ENCODE results near the gene FBXL12. TPM values are rescaled to one million over a fixed set of nuclear protein-coding genes. Genes with fewer than 3 reads are reported as not detected.

Gene FBXL12
- total RNA-seq, result 10 to 100 TPM; 24.6 to 25.3 TPM
- 17.2 TPM for polyA plus RNA-seq

- Mint-ChIP-seq H3K27ac (peak within 1 kb of the TSS; percentile 78 to 97 (median 96)), H3K36me3 (peaks cover 6 to 33% (median 8%) of the 10 kb centered on the region in 3 donors), H3K9me3 (peaks cover 0 to 4% (median 0%) of the 10 kb centered on the region in 5 donors), H3K4me1 (peaks cover 28 to 48% (median 36%) of the 10 kb centered on the region in 3 donors), H3K4me3 (peak within 1 kb of the TSS; percentile 84 to 96 (median 89)), H3K27me3 (no peaks in the 10 kb centered on the region)
- H3K27me3 ChIP-seq (ENCODE audit: insufficient read depth, low read length, poor library complexity, severe bottlenecking), result no peaks in the 10 kb centered on the region
- H3K36me3 ChIP-seq (ENCODE audit: insufficient read depth, low read length), result no peaks in the 10 kb centered on the region
- no peaks in the 10 kb centered on the region for H3K9me3 ChIP-seq (ENCODE audit: low read length)
- H3K27ac ChIP-seq (ENCODE audit: low read depth, low read length), result peak within 1 kb of the TSS; percentile 98
- peak; percentile 100 for DNase-seq
- ChIA-PET CTCF (interaction anchor here (0.6 to 1.6 kb wide), 3 partner anchors 20 to 26 kb away, joined by 3 to 5 read pairs (median 4); no protein-coding TSS in a partner anchor), POLR2A (interaction anchor here (0.6 to 1.3 kb wide), 8 partner anchors 9 to 495 kb away, joined by 3 to 10 read pairs (median 3); partner anchors contain the start of genes PIN1 and ZNF559)
- H3K4me3 ChIP-seq (ENCODE audit: low read length), result peak within 1 kb of the TSS; percentile 95
- H3K4me1 ChIP-seq (ENCODE audit: insufficient read depth, low read length), result peaks cover 24% of the 10 kb centered on the region
These were observed at the start of gene FBXL12 for GRCh38 chr19:9818734-9819595. FBXL12 (minus strand) TSS chr19:9819079; CDS start chr19:9818813, 266 bp downstream.

GRCh38 chr19:9865732-9866501, 47.0 kb upstream of the FBXL12 start:
- Mint-ChIP-seq H3K9me3 (no peaks in the 10 kb centered on the region), H3K36me3 (no peaks in the 10 kb centered on the region), H3K27me3 (no peaks in the 10 kb centered on the region), H3K4me1 (peaks cover 42 to 57% (median 55%) of the 10 kb centered on the region in 3 donors), H3K27ac (peak overlapping the region; percentile 78 to 93 (median 85)), H3K4me3 (peak overlapping the region; percentile 12 to 82 (median 68))
- Histone ChIP-seq H3K27me3 (ENCODE audit: insufficient read depth, low read length, poor library complexity, severe bottlenecking) (no peaks in the 10 kb centered on the region), H3K4me3 (ENCODE audit: low read length) (peak overlapping the region; percentile 36), H3K36me3 (ENCODE audit: insufficient read depth, low read length) (no peaks in the 10 kb centered on the region), H3K9me3 (ENCODE audit: low read length) (no peaks in the 10 kb centered on the region), H3K27ac (ENCODE audit: low read depth, low read length) (no peak overlapping the region), H3K4me1 (ENCODE audit: insufficient read depth, low read length) (peaks cover 66% of the 10 kb centered on the region)
- DNase-seq, result peak in 4 of 5 donors; percentile 15 to 77 (median 66)
- ChIA-PET POLR2A (no interaction called here), CTCF (interaction anchor here (0.9 to 1.4 kb wide), 2 partner anchors 8 to 9 kb away, joined by 3 read pairs; no protein-coding TSS in a partner anchor)

- Histone ChIP-seq H3K4me3 (ENCODE audit: low read length) (peak overlapping the region; percentile 28), H3K27ac (ENCODE audit: low read depth, low read length) (no peak overlapping the region), H3K36me3 (ENCODE audit: insufficient read depth, low read length) (no peaks in the 10 kb centered on the region), H3K27me3 (ENCODE audit: insufficient read depth, low read length, poor library complexity, severe bottlenecking) (no peaks in the 10 kb centered on the region), H3K9me3 (ENCODE audit: low read length) (no peaks in the 10 kb centered on the region), H3K4me1 (ENCODE audit: insufficient read depth, low read length) (peaks cover 86% of the 10 kb centered on the region)
- DNase-seq, result peak in 1 of 5 donors; percentile 49
- Mint-ChIP-seq H3K36me3 (no peaks in the 10 kb centered on the region), H3K27ac (peak overlapping the region in 7 of 8 donors; percentile 10 to 95 (median 90)), H3K4me1 (peaks cover 51 to 76% (median 69%) of the 10 kb centered on the region in 3 donors), H3K9me3 (no peaks in the 10 kb centered on the region), H3K4me3 (peak overlapping the region in 5 of 7 donors; percentile 24 to 82 (median 68)), H3K27me3 (no peaks in the 10 kb centered on the region)
- ChIA-PET CTCF (interaction anchor here (2.1 kb wide), 1 partner anchor 28 kb away, joined by 6 read pairs; the partner anchor contains the start of gene PIN1), POLR2A (no interaction called here)
These were observed 44.9 kb upstream of the FBXL12 start for GRCh38 chr19:9863759-9864158.

GRCh38 chr19:9862938-9863337, 44.1 kb upstream of the FBXL12 start:
- H3K9me3 Mint-ChIP-seq, result no peaks in the 10 kb centered on the region
- H3K4me3 Mint-ChIP-seq, result peak overlapping the region in 6 of 7 donors; percentile 51 to 82 (median 68)
- peaks cover under 1 to 2% (median under 1%) of the 10 kb centered on the region in 3 donors for H3K36me3 Mint-ChIP-seq
- ChIA-PET CTCF (interaction anchor here (2.1 kb wide), 1 partner anchor 28 kb away, joined by 6 read pairs; the partner anchor contains the start of gene PIN1), POLR2A (interaction anchor here (0.7 kb wide), 1 partner anchor 740 kb away, joined by 3 read pairs; no protein-coding TSS in a partner anchor)
- Histone ChIP-seq H3K4me1 (ENCODE audit: insufficient read depth, low read length) (peaks cover 93% of the 10 kb centered on the region), H3K9me3 (ENCODE audit: low read length) (no peaks in the 10 kb centered on the region), H3K27ac (ENCODE audit: low read depth, low read length) (no peak overlapping the region), H3K36me3 (ENCODE audit: insufficient read depth, low read length) (no peaks in the 10 kb centered on the region), H3K27me3 (ENCODE audit: insufficient read depth, low read length, poor library complexity, severe bottlenecking) (no peaks in the 10 kb centered on the region), H3K4me3 (ENCODE audit: low read length) (peak overlapping the region; percentile 28)
- H3K27me3 Mint-ChIP-seq, result no peaks in the 10 kb centered on the region
- DNase-seq, result peak in 2 of 5 donors; percentile 9 to 59
- H3K27ac Mint-ChIP-seq, result peak overlapping the region; percentile 56 to 97 (median 92)
- peaks cover 60 to 85% (median 78%) of the 10 kb centered on the region in 3 donors for H3K4me1 Mint-ChIP-seq

- H3K9me3 ChIP-seq (ENCODE audit: low read length), result no peaks in the 10 kb centered on the region
- DNase-seq, result no peak
- Mint-ChIP-seq H3K4me1 (peaks cover 68 to 90% (median 87%) of the 10 kb centered on the region in 3 donors), H3K27me3 (no peaks in the 10 kb centered on the region), H3K27ac (peak overlapping the region in 3 of 8 donors; percentile 54 to 79 (median 56)), H3K4me3 (peak overlapping the region in 1 of 7 donors; percentile 56), H3K36me3 (peaks cover 2 to 4% (median 3%) of the 10 kb centered on the region in 3 donors), H3K9me3 (no peaks in the 10 kb centered on the region)
- H3K4me3 ChIP-seq (ENCODE audit: low read length), result no peak overlapping the region
- ChIA-PET CTCF (interaction anchor here (0.9 kb wide), 1 partner anchor 26 kb away, joined by 3 read pairs; the partner anchor contains the start of gene PIN1), POLR2A (no interaction called here)
- H3K27me3 ChIP-seq (ENCODE audit: insufficient read depth, low read length, poor library complexity, severe bottlenecking), result no peaks in the 10 kb centered on the region
- peaks cover 95% of the 10 kb centered on the region for H3K4me1 ChIP-seq (ENCODE audit: insufficient read depth, low read length)
- H3K27ac ChIP-seq (ENCODE audit: low read depth, low read length), result no peak overlapping the region
- H3K36me3 ChIP-seq (ENCODE audit: insufficient read depth, low read length), result no peaks in the 10 kb centered on the region
These were observed 42.6 kb upstream of the FBXL12 start for GRCh38 chr19:9861503-9861902.

GRCh38 chr19:9860407-9860806, 41.5 kb upstream of the FBXL12 start:
- ChIA-PET CTCF (no interaction called here), POLR2A (no interaction called here)
- no peak for DNase-seq
- H3K4me1 Mint-ChIP-seq, result peaks cover 62 to 89% (median 82%) of the 10 kb centered on the region in 3 donors
- Histone ChIP-seq H3K27ac (ENCODE audit: low read depth, low read length) (no peak overlapping the region), H3K9me3 (ENCODE audit: low read length) (no peaks in the 10 kb centered on the region), H3K4me3 (ENCODE audit: low read length) (no peak overlapping the region), H3K27me3 (ENCODE audit: insufficient read depth, low read length, poor library complexity, severe bottlenecking) (no peaks in the 10 kb centered on the region), H3K36me3 (ENCODE audit: insufficient read depth, low read length) (no peaks in the 10 kb centered on the region), H3K4me1 (ENCODE audit: insufficient read depth, low read length) (peaks cover 89% of the 10 kb centered on the region)
- H3K27me3 Mint-ChIP-seq, result no peaks in the 10 kb centered on the region
- no peak overlapping the region for H3K4me3 Mint-ChIP-seq
- peaks cover 2 to 4% (median 3%) of the 10 kb centered on the region in 3 donors for H3K36me3 Mint-ChIP-seq
- no peaks in the 10 kb centered on the region for H3K9me3 Mint-ChIP-seq
- peak overlapping the region in 1 of 8 donors; percentile 17 for H3K27ac Mint-ChIP-seq

- ChIA-PET CTCF (interaction anchor here (0.9 to 1.2 kb wide), 4 partner anchors 10 to 31 kb away, joined by 3 to 4 read pairs (median 3); partner anchors contain the start of gene UBL5), POLR2A (interaction anchor here (0.7 kb wide), 1 partner anchor 32 kb away, joined by 3 read pairs; no protein-coding TSS in a partner anchor)
- Histone ChIP-seq H3K4me3 (ENCODE audit: low read length) (peak overlapping the region; percentile 51), H3K36me3 (ENCODE audit: insufficient read depth, low read length) (no peaks in the 10 kb centered on the region), H3K4me1 (ENCODE audit: insufficient read depth, low read length) (peaks cover 74% of the 10 kb centered on the region), H3K27me3 (ENCODE audit: insufficient read depth, low read length, poor library complexity, severe bottlenecking) (no peaks in the 10 kb centered on the region), H3K27ac (ENCODE audit: low read depth, low read length) (no peak overlapping the region), H3K9me3 (ENCODE audit: low read length) (no peaks in the 10 kb centered on the region)
- Mint-ChIP-seq H3K36me3 (peaks cover 3 to 9% (median 4%) of the 10 kb centered on the region in 3 donors), H3K27ac (peak overlapping the region in 7 of 8 donors; percentile 67 to 100 (median 99)), H3K9me3 (no peaks in the 10 kb centered on the region), H3K4me1 (peaks cover 60 to 88% (median 71%) of the 10 kb centered on the region in 3 donors), H3K27me3 (no peaks in the 10 kb centered on the region), H3K4me3 (peak overlapping the region; percentile 82 to 96 (median 91))
- DNase-seq, result no peak
These were observed 39.9 kb upstream of the FBXL12 start for GRCh38 chr19:9858766-9859165.
